Muscle of leg (tissue), 11 donors: Measurements from ENCODE around the gene CDKN1B. TPM values are rescaled to one million over a fixed set of nuclear protein-coding genes. Genes with fewer than 3 reads are reported as not detected.

Source experiments
- DNase-seq: peaks from one replicate; pipeline ENCODE4 v3.0.0; 2013
- H3K27ac ChIP-seq: one replicate; pipeline ENCODE4 v1.5.1; 2013; ENCODE audit warnings: mild to moderate bottlenecking, low read length, control low read depth
- H3K27me3 ChIP-seq: one replicate; pipeline ENCODE4 v1.6.1; 2013; ENCODE audit warnings: low read length; ENCODE audit not compliant: control insufficient read depth, insufficient read depth
- H3K36me3 ChIP-seq: one replicate; pipeline ENCODE4 v1.6.1; 2013; ENCODE audit warnings: low read length; ENCODE audit not compliant: control insufficient read depth, insufficient read depth
- H3K4me1 ChIP-seq: one replicate; pipeline ENCODE4 v1.6.1; 2013; ENCODE audit warnings: low read length; ENCODE audit not compliant: control insufficient read depth, insufficient read depth
- H3K4me3 ChIP-seq: one replicate; pipeline ENCODE4 v1.5.1; 2013; ENCODE audit warnings: low read length, control low read depth
- H3K9me3 ChIP-seq: replicated peaks from 2 replicates; pipeline ENCODE4 v1.6.1; 2013; ENCODE audit warnings: low read depth, low read length; ENCODE audit not compliant: control insufficient read depth
- WGBS: methylation state at CpG from one replicate; pipeline ENCODE4 v1.1.5; 2013; ENCODE audit warnings: missing lambda C conversion rate; ENCODE audit not compliant: insufficient coverage; 5-methylcytosine and 5-hydroxymethylcytosine counted together
- polyA plus RNA-seq, 8 donors: library from polyadenylated mRNA; unstranded; fragments of 120-200 nt; gene quantifications; one replicate each; pipeline versions ENCODE4 v1.2.1 to v1.2.3, GENCODE V29; 2013; ENCODE audit warnings: inconsistent platforms in 1 of 8, low replicate concordance in 1 of 8; ENCODE audit not compliant: insufficient read length in 8 of 8, insufficient read depth in 1 of 8
- total RNA-seq: library from RNA; stranded (reverse); fragments of 120-200 nt; gene quantifications from one replicate; pipeline ENCODE4 v1.2.4, GENCODE V29; 2013

CDKN1B gene
- total and polyA plus RNA-seq, 9 donors = 36.6 to 53.7 (median 45.4) TPM

DNA sequence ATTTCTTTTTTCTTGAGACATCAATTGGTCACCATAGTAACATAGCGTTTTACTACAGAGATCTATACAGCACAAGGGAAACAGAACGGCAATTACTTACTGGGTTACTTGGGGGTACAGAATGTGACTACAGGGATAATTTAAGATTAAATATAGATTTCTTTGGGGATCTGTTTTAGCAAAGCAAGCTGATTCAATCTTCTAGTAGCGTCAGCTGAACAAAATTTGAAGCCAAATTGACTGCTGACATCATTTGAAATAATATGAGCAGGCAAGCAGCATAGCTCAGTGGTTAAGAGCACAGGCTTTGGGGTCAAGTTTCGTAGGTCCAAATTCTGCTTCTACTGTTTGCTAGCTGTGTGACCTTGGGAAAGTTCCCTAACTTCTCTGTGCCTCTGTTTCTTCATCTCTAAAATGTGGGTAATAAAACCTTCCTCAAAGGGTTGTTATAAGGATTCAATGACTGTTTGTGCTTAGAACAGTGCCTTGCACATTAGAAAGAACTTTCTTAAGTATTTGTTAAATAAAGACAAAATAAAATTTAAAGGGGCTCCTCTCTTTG is 34.0 kb upstream of the CDKN1B start:
- no peak overlapping the region for H3K27ac ChIP-seq
- no peaks in the 10 kb centered on the region for H3K27me3 ChIP-seq
- H3K36me3 ChIP-seq = no peaks in the 10 kb centered on the region
- no peaks in the 10 kb centered on the region for H3K9me3 ChIP-seq
- H3K4me3 ChIP-seq = no peak overlapping the region
- WGBS = 60% methylated on average over 1 of the region's 4 CpGs
- no peaks in the 10 kb centered on the region for H3K4me1 ChIP-seq
- DNase-seq = no peak

GRCh38 chr12:12683725-12684124 is 33.4 kb upstream of the CDKN1B start:
- Histone ChIP-seq H3K27me3 (no peaks in the 10 kb centered on the region), H3K4me3 (no peak overlapping the region)
- no CpG with 5 or more reads among the region's 3 CpGs for WGBS

GRCh38 chr12:12684375-12685106 is 32.6 kb upstream of the CDKN1B start:
- no peaks in the 10 kb centered on the region for H3K4me1 ChIP-seq
- peak; percentile 75 for DNase-seq
- no peak overlapping the region for H3K4me3 ChIP-seq
- no peaks in the 10 kb centered on the region for H3K27me3 ChIP-seq
- H3K9me3 ChIP-seq = no peaks in the 10 kb centered on the region
- no peak overlapping the region for H3K27ac ChIP-seq
- 0% methylated on average over 3 of the region's 5 CpGs for WGBS
- H3K36me3 ChIP-seq = no peaks in the 10 kb centered on the region

More at GRCh38 chr12:12683725-12684124, 33.4 kb upstream of the CDKN1B start:
- Histone ChIP-seq H3K27ac (no peak overlapping the region), H3K9me3 (no peaks in the 10 kb centered on the region), H3K36me3 (no peaks in the 10 kb centered on the region), H3K4me1 (no peaks in the 10 kb centered on the region)
- DNase-seq = no peak

GRCh38 chr12:12685305-12685704 is 31.9 kb upstream of the CDKN1B start:
- no peaks in the 10 kb centered on the region for H3K27me3 ChIP-seq
- no peaks in the 10 kb centered on the region for H3K36me3 ChIP-seq
- 48% methylated on average over 3 of the region's 4 CpGs for WGBS
- H3K4me1 ChIP-seq = no peaks in the 10 kb centered on the region
- no peak overlapping the region for H3K27ac ChIP-seq
- no peak overlapping the region for H3K4me3 ChIP-seq
- DNase-seq = no peak
- H3K9me3 ChIP-seq = no peaks in the 10 kb centered on the region

GRCh38 chr12:12686472-12686871 is 30.7 kb upstream of the CDKN1B start:
- no CpG with 5 or more reads among the region's 1 CpG for WGBS
- H3K4me1 ChIP-seq = no peaks in the 10 kb centered on the region

GRCh38 chr12:12686925-12687324 is 30.2 kb upstream of the CDKN1B start:
- Histone ChIP-seq H3K36me3 (no peaks in the 10 kb centered on the region), H3K27me3 (no peaks in the 10 kb centered on the region), H3K4me3 (no peak overlapping the region), H3K9me3 (no peaks in the 10 kb centered on the region), H3K27ac (no peak overlapping the region), H3K4me1 (no peaks in the 10 kb centered on the region)
- peak; percentile 56 for DNase-seq

More at GRCh38 chr12:12686472-12686871, 30.7 kb upstream of the CDKN1B start:
- Histone ChIP-seq H3K27ac (no peak overlapping the region), H3K4me3 (no peak overlapping the region), H3K9me3 (no peaks in the 10 kb centered on the region), H3K36me3 (no peaks in the 10 kb centered on the region), H3K27me3 (no peaks in the 10 kb centered on the region)
- DNase-seq = no peak

DNA sequence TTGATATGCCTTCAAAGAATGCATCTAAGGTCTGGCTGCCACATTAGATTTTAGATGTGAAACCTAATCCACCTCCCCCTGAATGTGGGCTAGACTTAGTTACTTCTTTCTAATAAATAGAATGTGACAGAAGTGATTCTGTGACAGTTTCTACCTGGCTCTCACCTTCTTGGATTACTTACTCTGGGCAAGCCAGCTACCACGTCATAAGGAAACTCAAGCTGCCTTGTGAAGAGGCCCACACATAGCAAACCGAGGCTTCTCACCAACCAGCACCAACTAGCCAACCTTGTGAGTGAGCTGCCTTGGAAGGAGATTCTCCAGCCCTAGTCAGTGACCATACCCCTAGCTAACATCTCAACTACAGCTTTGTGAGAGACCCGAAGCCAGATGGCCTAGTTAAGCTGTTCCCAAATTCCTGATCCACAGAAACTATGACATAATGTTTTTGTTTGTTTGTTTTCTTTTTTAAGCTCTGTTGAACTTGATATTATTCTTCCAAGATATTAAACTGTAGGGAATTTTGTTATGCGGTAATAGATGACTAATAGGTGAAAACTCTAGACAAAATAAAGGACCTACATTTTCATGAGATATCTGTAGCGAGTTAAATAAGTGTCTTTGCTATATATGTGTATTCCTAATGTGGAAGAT is 27.4 kb upstream of the CDKN1B start:
- Histone ChIP-seq H3K27me3 (no peaks in the 10 kb centered on the region), H3K27ac (no peak overlapping the region), H3K4me3 (no peak overlapping the region), H3K9me3 (no peaks in the 10 kb centered on the region), H3K4me1 (no peaks in the 10 kb centered on the region), H3K36me3 (no peaks in the 10 kb centered on the region)
- WGBS = 80% methylated on average over 1 of the region's 5 CpGs
- no peak for DNase-seq

DNA sequence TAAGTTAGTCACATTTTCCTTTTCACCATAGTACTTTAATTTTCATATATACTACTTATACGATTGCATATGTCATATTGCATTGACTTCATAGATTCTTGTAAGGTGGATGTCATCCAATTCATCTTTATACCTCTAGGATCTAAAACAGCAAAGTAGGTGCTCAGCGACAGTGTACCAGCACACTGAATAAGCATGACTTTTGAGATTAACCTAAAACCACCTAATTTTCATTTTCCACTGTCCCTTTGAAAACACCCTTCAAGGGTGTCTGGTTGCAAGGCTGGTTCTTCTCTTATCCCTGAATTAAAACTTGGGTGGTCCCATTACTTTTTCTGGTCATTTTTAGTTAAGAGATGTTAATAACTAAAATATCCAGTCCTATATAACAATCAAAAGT is 25.6 kb upstream of the CDKN1B start:
- Histone ChIP-seq H3K4me1 (peaks cover 3% of the 10 kb centered on the region), H3K27ac (no peak overlapping the region), H3K36me3 (no peaks in the 10 kb centered on the region), H3K9me3 (no peaks in the 10 kb centered on the region), H3K27me3 (no peaks in the 10 kb centered on the region), H3K4me3 (no peak overlapping the region)
- WGBS = no CpG with 5 or more reads among the region's 2 CpGs
- DNase-seq = no peak

DNA sequence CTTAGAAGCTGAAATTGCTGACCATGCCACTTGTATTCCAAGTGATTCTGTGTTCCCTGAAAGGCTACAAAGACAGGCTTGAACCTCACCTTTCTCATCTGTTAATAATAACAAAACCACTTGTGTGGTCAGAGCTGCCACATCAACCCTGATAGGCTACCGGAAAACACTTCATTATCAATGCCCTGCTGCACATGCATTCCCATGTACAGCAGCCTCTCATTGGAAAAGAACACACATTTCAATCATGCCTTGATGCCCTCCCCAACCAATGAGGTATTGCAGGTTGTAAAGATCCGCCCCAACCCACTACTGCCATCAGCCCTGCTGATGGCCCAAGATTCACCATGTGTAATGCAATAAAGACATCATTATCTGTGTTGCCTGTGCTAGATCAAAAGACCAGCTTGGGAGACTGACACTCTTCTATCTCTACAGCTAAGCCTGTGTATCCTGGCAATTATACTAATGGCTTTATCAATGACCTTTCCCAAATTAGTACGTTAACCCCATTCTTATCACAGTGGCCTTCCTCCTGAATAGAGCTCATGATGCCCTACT is 24.0 kb upstream of the CDKN1B start:
- 54% methylated on average over 3 of the region's 3 CpGs for WGBS
- H3K36me3 ChIP-seq = no peaks in the 10 kb centered on the region

More for the DNA sequence above, 24.0 kb upstream of the CDKN1B start:
- no peaks in the 10 kb centered on the region for H3K9me3 ChIP-seq
- no peak for DNase-seq
- H3K4me1 ChIP-seq = peaks cover 3% of the 10 kb centered on the region
- no peak overlapping the region for H3K4me3 ChIP-seq
- no peak overlapping the region for H3K27ac ChIP-seq
- no peaks in the 10 kb centered on the region for H3K27me3 ChIP-seq
